Activated CD4-positive, alpha-beta T cell treated with anti-CD3 and anti-CD28 coated beads, Interleukin-2, Interleukin-4, amounts not matched to agents 100 ng/mL and 50 ng/mL, durations not matched to agents 16 hours and 8 hours (primary cell): ENCODE data around the gene LRRC43.
"Not testable (repeated sequence)": the region's sequence is repeated elsewhere in the genome, so short reads cannot be mapped to it uniquely, and the experiment has no call there.

Experiments used
- DNase-seq: peaks from one replicate; pipeline ENCODE4 v3.0.0-alpha.2; 2020; ENCODE audit warnings: low spot score

LRRC43 gene

GRCh38 chr12:122158700-122159285 is 24.1 kb upstream of the LRRC43 start:
- no peak for DNase-seq

GRCh38 chr12:122159882-122160281 is 23.0 kb upstream of the LRRC43 start:
- no peak for DNase-seq

GRCh38 chr12:122160761-122161160 is 22.2 kb upstream of the LRRC43 start:
- no peak for DNase-seq

GRCh38 chr12:122161682-122162081 is 21.2 kb upstream of the LRRC43 start:
- DNase-seq = peak; percentile 41

- no peak for DNase-seq
Measured at GRCh38 chr12:122162976-122163375, 19.9 kb upstream of the LRRC43 start.

GRCh38 chr12:122166422-122167349 is 16.2 kb upstream of the LRRC43 start:
- peak; percentile 86 for DNase-seq

- DNase-seq = no peak
Measured at GRCh38 chr12:122167356-122167925, 15.5 kb upstream of the LRRC43 start.

GRCh38 chr12:122168492-122168891 is 14.4 kb upstream of the LRRC43 start:
- DNase-seq = no peak

GRCh38 chr12:122171399-122171798 is 11.5 kb upstream of the LRRC43 start:
- DNase-seq = no peak

GRCh38 chr12:122172262-122172939 is 10.5 kb upstream of the LRRC43 start:
- no peak for DNase-seq

- no peak for DNase-seq
Measured at GRCh38 chr12:122174155-122174845, 8.6 kb upstream of the LRRC43 start, which contains the start of gene IL31. Gene IL31 (minus strand): TSS chr12:122174221. CDS start chr12:122174172, 49 bp downstream.

- not testable (repeated sequence) for DNase-seq
Measured at GRCh38 chr12:122176473-122176872, 6.5 kb upstream of the LRRC43 start.

- no peak for DNase-seq
Measured at GRCh38 chr12:122183588-122183940, 641 bp downstream of the LRRC43 start.

GRCh38 chr12:122184517-122184916 is 1.6 kb downstream of the LRRC43 start:
- DNase-seq = no peak

GRCh38 chr12:122185079-122185478 is 2.2 kb downstream of the LRRC43 start:
- no peak for DNase-seq

- DNase-seq = no peak
Measured at GRCh38 chr12:122185494-122186082, 2.7 kb downstream of the LRRC43 start.

- no peak for DNase-seq
Measured at GRCh38 chr12:122187466-122187865, 4.5 kb downstream of the LRRC43 start.

GRCh38 chr12:122189626-122190475 is 6.9 kb downstream of the LRRC43 start:
- DNase-seq = no peak

- peak; percentile 78 for DNase-seq
Measured at GRCh38 chr12:122190842-122191668, 8.1 kb downstream of the LRRC43 start.

- no peak for DNase-seq
Measured at GRCh38 chr12:122192441-122192840, 9.5 kb downstream of the LRRC43 start.
